GM21825 (cell line): Measurements from ENCODE around the gene FEN1.

ENCODE experiments used
- ATAC-seq: cut with Tn5 transposase; IDR thresholded peaks from one replicate; pipeline ENCODE4 v1.9.1; 2021; ENCODE audit warnings: mild to moderate bottlenecking, moderate library complexity; ENCODE audit not compliant: unreplicated experiment

FEN1 gene

DNA sequence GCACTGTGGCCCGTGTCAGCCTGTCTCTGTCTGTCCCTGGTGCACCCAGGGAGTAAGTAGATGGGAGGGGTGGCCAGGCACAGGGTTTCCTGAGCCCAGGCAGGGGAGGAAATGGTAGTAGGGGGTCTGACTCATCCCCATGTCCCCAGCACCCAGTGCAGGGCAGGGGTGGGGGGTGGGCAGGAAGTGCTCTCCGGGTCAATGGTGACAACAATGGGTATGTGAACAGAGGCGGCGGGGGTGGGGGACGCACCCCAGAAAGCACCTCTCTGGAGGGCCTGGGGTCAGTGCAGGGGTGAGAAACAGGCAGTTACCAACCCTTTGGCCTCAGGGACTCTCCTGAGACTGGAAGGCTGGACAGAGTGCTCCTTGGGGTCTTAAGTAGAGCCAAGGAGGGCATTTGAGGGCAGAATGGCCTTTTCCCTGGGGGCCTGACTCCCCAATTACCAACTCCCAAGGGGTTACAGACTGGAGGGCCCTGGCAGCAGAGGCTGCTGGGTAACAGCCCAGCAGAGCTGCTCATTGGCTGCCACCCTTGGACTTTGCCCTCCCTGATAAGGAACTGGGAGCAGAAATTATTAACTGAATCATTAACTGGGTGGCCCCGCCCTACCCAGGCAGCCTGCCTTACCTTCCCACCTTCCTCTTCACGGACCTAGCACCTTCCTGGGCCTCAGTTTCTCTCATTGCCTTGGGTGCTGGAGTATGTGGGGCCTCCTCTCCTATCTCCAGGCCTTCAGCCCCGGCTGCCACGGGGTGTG is 36.1 kb upstream of the FEN1 start:
- ATAC-seq: no peak

DNA sequence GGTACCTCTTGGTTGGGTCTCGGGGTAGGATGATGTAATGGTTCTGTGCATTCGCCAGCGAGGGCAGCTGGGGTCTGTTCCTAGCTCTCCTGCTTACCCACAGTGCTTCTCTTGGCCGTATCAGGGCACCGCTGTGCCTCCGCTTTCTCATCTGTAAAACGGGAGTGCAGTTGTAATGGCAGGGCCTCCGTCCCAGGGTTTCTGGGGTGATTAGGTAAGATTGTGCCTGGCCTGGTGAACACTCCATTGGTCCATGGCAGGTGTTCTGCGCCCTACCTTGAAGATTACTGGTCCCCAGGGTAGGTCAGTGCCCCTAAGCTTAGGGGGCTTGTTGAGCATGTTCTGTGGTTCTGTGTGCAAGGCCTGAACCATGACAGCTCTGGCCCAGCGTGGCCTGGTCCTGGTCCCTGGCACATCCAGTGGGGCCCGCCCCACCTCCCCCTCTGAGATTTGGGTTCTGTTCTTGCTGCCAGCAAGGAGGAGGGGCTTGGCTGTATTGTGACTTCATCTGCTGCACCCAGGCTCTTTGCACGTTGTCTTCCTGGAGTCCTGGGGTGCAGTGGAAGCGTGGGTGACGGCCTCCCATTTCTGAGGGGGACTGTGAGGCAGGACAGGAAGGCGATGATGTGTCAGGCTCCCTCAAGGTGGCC is 35.4 kb upstream of the FEN1 start:
- no peak for ATAC-seq

DNA sequence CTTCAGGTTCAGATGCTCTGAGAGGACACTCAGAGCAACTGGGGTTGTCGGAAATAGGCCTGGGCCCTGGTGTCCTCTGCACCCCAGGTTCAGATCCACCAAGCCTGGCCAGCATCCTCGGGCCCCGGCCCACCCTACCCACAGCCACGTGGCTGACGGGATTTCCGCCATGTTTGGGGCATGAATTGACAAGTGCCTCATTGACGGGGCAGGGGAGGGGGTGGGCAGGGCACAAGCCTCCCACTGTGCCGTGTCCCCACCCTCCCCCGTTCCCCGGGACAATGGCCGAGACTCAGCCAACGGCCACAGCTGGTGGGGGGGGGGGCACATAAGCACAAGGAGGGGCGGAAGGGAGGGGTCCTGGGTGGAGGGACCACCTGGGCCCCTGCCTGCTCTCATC is 31.8 kb upstream of the FEN1 start:
- no peak for ATAC-seq

DNA sequence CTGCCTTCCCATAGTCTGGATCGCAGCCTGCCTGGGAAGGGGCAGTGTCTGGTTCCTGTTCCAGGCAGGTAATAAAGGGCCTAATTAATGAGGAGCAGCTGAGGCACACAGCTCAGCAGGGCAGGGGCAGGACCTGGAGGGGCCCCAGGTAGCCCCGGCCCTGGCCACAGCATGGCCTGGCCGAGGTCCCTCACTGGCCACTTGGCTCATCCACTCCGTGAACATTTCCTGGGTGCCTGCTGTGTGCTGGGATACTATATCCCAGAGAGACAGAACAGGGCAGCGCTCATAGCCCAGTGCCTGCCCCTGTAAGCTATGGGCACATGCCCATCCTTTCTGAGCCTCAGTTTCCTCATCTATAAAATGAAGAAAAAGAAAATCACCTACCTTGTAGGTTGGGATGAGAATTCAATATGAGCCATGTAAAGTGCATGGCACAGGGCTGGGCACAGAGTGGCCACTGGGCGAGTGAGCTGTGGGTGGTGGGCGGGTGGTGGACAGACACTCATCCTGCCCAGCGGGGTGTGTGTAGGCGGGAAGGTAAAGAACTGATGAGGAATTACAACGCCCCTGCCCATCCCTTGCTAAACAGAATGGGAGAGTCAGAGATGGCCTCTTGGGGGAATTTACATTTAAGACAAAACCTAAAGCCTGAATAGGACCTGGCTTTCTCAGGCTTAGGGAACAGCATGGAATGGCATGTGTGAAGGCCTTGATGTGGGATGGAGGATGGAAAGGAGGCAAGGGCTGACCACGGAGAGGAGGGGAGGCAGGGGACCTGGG is 31.1 kb upstream of the FEN1 start:
- no peak for ATAC-seq

DNA sequence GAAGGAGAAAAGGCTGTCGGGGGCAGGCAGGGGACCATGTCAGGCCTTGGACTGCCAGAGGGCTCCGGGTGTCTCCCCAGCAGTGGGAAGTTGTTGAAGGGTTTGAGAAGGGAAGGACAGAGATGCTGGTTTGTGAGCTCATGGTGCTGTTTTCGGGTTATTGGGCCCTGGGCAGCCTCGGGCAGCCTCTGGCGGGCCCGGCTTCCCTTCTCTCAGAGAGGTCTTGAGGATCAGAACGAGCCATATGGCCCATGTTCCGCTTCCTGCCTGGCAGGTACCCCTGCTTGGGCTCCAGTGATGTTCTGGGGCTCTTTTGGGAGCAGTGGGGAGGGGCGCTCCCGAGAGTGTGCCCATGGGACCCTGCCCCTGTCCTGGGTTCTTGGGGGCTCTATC is 30.5 kb upstream of the FEN1 start:
- ATAC-seq: no peak

DNA sequence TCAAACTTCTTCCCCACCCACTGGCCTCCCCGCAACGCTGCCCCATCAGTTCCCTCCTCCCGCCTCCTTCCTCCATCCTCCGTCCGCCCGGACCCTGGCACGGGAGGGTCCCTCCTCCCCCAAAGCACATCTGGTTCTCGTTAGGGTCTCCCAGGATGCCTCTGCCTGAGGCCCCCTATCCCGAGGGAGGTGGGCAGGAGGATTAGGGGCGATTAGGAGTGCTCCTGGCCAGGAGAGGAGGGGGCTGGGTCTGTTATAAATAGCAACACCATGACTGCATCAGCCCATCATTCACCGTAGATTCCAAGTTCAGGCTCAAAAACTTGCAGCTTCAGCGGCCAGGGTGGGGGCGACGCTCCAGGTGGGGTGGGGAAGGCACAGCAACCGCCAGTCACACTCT is 29.9 kb upstream of the FEN1 start:
- ATAC-seq: no peak

DNA sequence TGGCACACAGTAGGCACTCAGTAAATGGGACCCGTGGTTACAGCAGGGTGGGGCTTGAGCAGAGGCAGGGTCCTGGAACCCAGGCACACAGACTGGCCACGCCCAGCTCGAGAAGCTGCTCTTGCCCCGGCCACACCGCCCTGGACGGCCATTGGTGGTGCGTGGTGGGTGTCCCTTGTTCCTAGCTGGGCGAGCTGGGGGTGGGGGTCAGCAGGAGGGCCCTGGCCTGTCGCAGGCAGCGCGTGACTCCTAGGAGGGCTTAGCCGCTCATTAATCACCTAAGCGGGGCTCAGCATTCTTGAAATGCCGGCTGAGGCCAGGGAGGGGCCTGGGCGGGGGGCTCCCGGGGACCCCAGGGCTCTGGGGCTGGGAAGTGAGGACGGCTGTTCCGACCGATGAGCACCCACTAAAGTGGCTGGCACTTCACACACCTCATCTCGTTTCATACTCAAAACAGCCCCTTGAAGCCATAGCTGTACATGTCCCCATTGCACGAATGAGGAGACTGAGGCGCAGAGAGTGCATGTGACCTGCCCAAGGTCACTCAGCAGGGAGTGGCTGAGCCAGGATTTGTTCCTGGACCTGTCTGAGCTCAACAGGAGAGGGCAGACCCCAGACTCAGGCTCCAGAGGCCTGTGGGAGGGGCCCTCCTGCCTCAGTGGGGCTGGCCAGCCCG is 28.6 kb upstream of the FEN1 start:
- no peak for ATAC-seq

DNA sequence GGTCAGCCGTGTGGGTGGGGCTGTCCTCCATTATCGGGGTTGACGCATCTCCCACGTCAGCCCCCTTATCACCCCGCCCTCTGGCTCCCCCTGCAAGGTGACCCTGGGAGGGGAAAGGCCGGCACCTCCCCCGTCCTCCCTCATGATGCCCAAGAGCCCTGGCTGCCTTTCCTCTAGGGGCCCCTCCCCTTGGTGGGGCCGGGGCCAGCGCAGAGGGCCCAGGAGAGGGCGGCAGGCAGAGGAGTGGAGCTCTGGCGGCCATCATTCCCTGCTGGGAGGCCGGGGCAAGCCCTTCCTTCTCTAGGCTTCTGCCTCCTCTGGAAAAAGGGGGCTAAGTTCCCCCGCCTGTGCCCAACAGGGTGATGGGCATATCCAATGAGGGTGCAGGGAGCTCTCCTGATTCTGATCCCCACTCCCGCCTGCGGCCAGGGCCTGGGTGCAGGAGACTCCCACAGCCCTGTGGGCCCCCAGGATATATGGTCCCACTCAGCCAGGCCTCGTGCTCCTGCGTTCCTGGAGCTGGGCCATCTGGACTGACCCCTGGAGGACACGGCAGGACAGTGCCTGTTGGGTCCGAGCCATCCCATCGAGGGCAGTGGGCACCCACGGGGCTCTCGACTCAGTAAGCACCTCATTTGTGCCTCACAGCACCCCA is 28.0 kb upstream of the FEN1 start:
- ATAC-seq: no peak

DNA sequence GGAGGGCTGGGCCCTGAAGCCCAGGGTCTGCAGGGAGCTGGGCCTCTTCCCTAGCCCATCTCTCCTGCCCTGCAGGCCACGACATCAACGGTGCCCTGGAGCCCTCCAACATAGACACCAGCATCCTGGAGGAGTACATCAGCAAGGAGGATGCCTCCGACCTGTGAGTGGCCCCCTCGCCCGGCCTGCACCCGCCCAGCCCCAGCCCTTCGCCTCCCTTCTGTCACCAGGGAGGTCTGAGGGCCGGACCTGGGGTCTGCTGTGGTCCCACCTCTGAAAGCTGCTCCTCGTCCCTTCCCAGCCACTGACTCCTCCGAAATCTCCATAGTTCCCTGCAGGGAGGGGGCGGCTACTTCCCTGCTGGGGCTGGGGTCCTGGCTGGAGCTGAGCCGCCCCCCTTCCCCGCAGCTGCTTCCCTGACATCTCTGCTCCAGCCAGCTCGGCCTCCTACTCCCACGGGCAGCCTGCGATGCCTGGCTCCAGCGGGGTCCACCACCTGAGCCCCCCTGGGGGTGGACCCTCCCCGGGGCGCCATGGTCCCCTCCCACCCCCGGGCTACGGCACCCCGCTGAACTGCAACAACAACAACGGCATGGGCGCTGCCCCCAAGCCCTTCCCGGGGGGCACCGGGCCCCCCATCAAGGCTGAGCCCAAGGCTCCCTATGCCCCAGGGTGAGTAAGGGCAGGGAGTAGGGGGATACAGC is 27.0 kb upstream of the FEN1 start:
- ATAC-seq: no peak

DNA sequence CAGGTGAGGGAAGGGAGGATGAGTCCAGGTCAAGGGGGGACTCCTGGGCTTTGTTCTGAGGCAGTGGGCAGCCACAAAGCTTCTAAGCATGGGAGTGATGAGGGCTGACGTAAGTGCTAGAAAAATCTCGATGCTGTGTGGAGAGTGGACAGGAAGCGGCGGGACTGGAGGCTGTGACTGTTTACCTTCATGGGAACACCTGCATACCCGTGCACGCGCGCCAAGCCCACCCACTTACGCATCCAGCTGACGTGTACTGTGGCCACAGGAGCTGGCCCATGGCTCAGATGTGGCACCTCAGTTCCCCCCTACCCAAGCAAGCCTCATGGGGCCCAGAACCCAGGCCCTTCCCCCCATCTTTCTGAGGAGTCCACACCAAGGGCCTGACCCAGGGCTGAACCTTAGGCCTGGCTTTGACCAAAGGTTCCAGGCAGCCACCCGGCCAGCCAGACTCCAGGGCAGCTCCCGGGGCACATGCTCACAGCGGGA is 26.3 kb upstream of the FEN1 start:
- ATAC-seq: no peak

DNA sequence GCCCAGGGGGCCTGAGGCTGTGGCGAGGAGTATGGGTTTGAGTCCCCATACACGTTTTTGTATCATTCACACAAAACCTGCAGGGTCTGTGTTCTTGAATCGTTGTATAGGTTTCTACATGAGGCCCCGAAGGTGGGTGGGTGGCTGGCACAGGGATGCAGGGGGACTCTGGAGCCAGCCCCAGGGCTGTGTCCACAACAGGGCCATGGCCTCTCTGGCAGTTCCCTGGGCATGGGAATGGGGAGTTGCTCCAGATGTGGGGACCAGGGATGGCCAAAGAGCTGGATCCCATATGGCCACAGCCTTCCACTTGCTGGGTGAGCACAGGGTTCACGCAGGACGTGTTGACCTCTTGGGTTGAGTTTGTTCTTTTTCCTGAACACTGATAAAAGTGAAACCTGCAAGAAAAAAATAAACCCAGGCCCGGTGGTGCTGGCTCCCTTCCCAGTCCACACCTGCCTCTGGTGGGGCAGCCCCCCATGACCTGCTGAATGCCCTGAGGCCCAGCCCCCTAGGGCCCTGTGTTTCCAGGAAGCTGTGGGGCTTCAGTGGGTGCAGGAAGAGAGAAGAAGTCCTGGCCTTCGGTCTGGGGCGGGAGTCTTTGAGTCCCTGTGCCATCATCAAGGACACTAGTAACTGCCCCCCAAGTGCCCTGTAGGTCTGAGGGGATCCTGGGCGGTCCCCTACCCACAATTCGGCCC is 24.2 kb upstream of the FEN1 start:
- ATAC-seq: no peak

DNA sequence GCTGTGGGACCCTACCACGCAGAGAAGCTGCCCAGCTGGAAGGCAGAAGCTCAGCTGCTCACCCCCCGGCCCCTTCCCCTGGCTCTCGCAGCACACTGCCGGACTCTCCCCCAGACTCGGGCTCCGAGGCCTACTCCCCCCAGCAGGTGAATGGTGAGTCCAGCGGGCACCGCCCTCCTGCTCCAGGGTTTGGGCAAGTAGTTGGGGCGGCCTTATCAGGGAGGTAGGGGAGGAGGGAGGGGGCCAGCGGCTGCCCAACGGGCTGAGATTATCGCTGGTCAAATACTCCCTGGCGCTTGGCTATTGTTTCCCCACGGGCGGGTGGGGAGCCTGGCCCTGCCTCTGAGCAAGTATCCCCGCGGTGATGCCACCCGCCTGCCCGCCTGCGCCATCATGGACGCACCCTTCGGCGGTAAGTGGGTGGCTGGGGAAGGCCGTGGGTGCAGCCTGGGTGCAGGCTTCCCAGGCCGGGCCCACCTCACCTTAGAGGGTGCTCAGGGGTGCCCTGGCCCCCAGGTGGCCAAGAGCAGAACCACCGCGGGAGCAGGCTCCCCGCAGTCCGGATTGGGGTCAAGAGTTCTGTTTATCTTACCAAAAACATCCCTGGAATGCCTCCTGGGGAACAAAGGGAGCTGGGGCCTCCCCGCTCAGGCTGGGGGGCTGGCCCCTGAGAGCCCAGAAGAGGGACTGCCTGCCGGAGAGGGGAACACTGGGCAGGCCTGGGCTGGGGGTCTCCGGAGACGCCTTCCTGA is 23.4 kb upstream of the FEN1 start:
- no peak for ATAC-seq

DNA sequence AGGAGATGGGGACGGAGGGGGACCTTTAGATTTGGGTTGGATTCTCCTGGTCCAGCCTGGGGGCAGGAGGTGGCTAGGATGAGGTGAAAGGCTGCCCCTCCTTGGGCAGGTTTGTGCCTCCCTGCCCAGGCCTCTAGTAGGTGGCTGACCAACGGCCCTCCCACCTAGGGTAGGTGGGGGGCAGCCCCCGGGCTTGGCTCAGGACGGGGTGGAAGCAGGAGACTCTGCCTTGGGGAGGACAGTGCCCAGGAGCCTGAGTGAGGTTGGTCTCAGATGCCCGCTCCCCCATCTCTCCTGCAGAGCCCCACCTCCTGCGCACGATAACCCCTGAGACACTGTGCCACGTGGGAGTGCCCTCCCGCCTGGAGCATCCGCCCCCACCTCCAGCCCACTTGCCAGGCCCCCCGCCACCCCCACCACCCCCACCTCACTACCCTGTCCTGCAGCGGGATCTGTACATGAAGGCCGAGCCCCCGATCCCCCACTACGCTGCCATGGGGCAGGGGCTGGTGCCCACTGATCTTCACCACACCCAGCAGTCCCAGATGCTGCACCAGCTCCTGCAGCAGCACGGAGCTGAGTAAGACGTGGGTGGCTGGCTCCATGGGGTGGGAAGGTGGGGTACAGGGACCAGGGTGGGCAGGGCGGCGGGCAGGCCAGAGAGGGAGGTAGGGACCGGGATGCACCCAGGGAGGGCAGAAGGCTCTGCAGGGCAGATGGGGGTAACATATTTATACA is 22.6 kb upstream of the FEN1 start:
- no peak for ATAC-seq

DNA sequence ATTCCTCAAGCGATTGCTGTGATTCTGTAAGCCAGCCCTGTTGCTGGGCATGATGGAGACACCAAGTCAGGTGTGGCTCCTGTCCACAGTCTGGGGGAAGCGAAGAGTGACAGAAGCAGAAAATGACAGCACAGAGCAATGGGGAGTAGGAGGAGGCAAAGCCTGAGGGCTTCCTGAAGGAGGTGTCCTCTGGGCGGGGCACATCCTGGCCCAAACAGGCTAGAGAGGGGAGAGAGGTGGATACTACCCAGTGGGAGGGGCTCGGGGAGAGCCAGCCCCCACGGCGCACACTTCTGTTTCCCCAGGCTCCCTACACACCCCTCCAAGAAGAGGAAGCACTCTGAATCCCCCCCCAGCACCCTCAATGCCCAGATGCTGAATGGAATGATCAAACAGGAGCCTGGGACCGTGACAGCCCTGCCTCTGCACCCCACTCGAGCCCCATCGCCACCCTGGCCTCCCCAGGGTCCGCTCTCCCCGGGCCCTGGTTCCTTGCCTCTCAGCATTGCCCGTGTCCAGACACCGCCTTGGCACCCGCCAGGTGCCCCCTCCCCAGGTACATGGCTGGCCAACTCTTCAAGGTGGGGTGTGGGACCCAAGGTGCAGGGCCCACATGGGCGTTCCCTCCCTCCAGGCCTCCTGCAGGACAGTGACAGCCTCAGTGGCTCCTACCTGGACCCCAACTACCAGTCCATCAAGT is 21.4 kb upstream of the FEN1 start:
- ATAC-seq: no peak

DNA sequence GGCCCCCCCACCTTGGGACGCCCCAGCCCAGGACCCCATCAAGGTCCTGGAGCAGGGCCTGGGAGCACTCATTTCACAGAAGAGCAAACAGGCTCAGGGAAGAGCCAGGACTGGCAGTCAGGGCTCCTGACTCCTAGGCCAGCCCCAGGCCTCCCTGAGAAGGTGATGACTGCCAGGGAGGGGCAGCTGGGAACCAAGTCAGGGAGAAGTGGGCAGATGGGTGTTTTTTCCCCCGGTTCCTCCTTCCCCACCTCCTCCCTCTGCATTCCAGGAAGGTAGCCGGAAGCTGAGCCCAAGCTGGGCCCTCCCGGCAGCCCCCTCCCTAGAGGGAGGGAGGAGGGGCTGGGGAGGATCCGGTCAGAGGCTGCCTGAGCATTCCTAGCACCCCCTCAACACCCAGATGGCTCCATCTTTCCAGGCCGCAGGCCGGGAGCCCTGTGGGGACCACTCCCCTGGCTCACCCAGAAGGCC is 20.7 kb upstream of the FEN1 start:
- ATAC-seq: no peak

DNA sequence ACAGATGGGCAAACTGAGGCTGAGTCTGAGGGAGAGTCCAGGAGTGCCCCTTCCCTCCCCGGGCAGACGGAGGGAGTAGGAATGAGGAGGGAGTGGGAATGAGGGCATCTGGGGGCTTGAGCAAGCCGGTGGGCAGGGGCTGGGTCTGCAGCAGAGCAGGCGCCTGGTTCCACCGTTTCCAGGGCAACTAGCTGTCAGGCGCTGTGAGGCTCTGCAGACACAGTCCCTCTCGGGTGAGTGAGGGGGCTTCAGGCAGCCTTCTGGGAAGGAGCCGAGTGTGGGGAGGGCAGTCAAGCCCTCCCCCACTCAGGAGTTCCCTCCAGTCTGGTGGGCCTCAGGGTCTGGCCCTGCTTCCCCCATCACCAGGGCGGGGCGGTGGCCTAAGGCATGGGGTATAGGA is 19.4 kb upstream of the FEN1 start:
- no peak for ATAC-seq

DNA sequence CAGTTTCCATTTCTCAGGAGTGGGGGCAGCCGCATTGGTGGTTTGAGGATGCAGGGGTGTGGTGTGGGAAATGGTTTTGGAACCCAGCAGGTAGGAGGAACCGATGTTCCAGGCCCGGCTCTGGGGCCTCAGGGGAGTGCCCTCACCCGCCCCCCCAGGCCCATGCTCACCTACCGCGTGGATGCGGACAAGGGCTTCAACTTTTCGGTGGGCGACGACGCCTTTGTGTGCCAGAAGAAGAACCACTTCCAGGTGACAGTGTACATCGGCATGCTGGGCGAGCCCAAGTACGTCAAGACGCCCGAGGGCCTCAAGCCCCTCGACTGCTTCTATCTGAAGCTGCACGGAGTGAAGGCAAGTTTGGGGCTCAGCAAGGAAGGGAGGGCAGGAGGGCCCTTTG is 18.9 kb upstream of the FEN1 start:
- ATAC-seq: no peak
